ENCODE measurements around the gene PCDHA6. TPM values are rescaled to one million over a fixed set of nuclear protein-coding genes. Genes with fewer than 3 reads are reported as not detected.
A peak's percentile ranks its signal among the peaks of the same experiment; 100 is the strongest.

Gene PCDHA6
- total RNA-seq, 2 donors from 2014 or later, result 6.2 to 6.5 TPM

DNA sequence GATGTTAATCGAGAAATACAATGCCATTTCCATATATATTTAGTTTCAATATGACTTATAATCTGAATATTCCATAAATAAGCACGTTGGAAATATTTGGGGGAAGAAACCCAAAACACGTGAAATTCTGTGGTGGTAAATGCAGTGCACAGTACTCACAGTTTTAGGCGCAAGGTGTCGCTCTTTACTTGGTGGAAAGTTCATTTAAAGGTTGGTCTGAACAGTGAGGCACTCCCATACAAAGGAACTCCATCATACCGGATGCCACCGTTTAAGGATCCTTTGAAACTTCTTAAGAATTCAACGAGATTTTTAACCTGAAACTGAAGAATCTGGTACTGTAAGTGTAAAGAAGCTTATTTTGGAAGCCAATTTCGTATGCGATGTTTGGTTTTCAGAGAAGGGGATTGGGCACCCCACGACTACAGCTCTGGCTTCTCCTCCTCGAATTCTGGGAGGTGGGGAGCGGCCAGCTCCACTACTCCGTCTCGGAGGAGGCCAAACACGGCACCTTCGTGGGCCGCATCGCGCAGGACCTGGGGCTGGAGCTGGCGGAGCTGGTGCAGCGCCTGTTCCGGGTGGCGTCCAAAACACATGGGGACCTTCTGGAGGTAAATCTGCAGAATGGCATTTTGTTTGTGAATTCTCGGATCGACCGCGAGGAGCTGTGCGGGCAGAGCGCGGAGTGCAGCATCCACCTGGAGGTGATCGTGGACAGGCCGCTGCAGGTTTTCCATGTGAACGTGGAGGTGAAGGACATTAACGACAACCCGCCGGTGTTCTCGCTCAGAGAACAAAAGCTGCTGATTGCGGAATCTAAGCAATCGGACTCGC lies 41.2 kb downstream of the PCDHA6 start, which contains the start of gene PCDHA11:
PCDHA11 (plus strand) TSS at position 237 of the 834 bp plus-strand sequence; CDS start at position 384, 147 bp downstream.
- DNase-seq, result peak; percentile 79

DNA sequence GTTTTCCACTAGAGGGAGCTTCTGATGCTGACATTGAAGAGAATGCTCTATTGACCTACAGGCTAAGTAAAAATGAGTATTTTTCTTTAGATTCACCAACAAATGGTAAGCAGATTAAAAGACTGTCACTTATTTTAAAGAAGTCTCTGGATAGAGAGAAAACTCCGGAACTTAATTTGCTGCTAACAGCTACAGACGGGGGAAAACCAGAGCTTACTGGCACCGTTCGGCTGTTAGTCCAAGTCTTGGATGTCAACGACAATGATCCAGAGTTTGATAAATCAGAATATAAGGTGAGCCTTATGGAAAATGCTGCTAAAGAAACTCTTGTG lies 41.8 kb downstream of the PCDHA6 start:
- DNase-seq, result no peak
- Mint-ChIP-seq H3K36me3 (ENCODE audit: low read depth) (peaks cover 28% of the 10 kb centered on the region), H3K4me3 (peak overlapping the region; percentile 88), H3K27ac (no peak overlapping the region), H3K27me3 (ENCODE audit: insufficient read depth) (no peaks in the 10 kb centered on the region), H3K4me1 (peaks cover 4% of the 10 kb centered on the region), H3K9me3 (peaks cover 17% of the 10 kb centered on the region)
- H3K9ac ChIP-seq (ENCODE audit: extremely low read depth, low read length, poor library complexity, severe bottlenecking), result peak overlapping the region; percentile 81
- H3K27ac ChIP-seq (ENCODE audit: low read depth, low read length), result no peak overlapping the region
- 81 to 96% methylated on average over 4 to 5 of the region's 5 CpGs for WGBS, 2 experiments (ENCODE audit: insufficient coverage in 1 of 2, insufficient read length in 1 of 2)
- peaks cover 5% of the 10 kb centered on the region for H3K9me3 ChIP-seq (ENCODE audit: control insufficient read depth, low read length)
- H3K36me3 ChIP-seq (ENCODE audit: control insufficient read depth, insufficient read depth, low read length), result peaks cover 6% of the 10 kb centered on the region
- H3K4me1 ChIP-seq (ENCODE audit: control insufficient read depth, insufficient read depth, low read length), result no peaks in the 10 kb centered on the region
- no peaks in the 10 kb centered on the region for H3K27me3 ChIP-seq (ENCODE audit: control insufficient read depth, insufficient read depth, low read length, poor library complexity, severe bottlenecking)
- peak overlapping the region; percentile 98 for H3K4me3 ChIP-seq (ENCODE audit: low read length)
- TF ChIP-seq, protein P1, sequence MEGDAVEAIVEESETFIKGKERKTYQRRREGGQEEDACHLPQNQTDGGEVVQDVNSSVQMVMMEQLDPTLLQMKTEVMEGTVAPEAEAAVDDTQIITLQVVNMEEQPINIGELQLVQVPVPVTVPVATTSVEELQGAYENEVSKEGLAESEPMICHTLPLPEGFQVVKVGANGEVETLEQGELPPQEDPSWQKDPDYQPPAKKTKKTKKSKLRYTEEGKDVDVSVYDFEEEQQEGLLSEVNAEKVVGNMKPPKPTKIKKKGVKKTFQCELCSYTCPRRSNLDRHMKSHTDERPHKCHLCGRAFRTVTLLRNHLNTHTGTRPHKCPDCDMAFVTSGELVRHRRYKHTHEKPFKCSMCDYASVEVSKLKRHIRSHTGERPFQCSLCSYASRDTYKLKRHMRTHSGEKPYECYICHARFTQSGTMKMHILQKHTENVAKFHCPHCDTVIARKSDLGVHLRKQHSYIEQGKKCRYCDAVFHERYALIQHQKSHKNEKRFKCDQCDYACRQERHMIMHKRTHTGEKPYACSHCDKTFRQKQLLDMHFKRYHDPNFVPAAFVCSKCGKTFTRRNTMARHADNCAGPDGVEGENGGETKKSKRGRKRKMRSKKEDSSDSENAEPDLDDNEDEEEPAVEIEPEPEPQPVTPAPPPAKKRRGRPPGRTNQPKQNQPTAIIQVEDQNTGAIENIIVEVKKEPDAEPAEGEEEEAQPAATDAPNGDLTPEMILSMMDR (conservative IDR thresholded peaks at IDR 0.05), result peak; percentile 81

More for the DNA sequence above, 41.2 kb downstream of the PCDHA6 start, which contains the start of gene PCDHA11:
- Histone ChIP-seq H3K9ac (ENCODE audit: extremely low read depth, low read length, poor library complexity, severe bottlenecking) (peak within 1 kb of the TSS; percentile 81), H3K4me1 (ENCODE audit: control insufficient read depth, insufficient read depth, low read length) (no peaks in the 10 kb centered on the region), H3K27me3 (ENCODE audit: control insufficient read depth, insufficient read depth, low read length, poor library complexity, severe bottlenecking) (no peaks in the 10 kb centered on the region), H3K36me3 (ENCODE audit: control insufficient read depth, insufficient read depth, low read length) (peaks cover 6% of the 10 kb centered on the region), H3K9me3 (ENCODE audit: control insufficient read depth, low read length) (peaks cover 5% of the 10 kb centered on the region), H3K27ac (ENCODE audit: low read depth, low read length) (peak within 1 kb of the TSS; percentile 60), H3K4me3 (ENCODE audit: low read length) (peak within 1 kb of the TSS; percentile 98)
- WGBS, 2 experiments (ENCODE audit: insufficient coverage in 1 of 2, insufficient read length in 1 of 2), result 18 to 36% methylated on average over 13 to 40 of the region's 41 CpGs
- H3K27ac Mint-ChIP-seq, result peak within 1 kb of the TSS; percentile 95
- no peaks in the 10 kb centered on the region for H3K4me1 Mint-ChIP-seq
- H3K4me3 Mint-ChIP-seq, result peak within 1 kb of the TSS; percentile 88
- H3K27me3 Mint-ChIP-seq (ENCODE audit: insufficient read depth), result no peaks in the 10 kb centered on the region
- TF ChIP-seq, protein P1 (conservative IDR thresholded peaks at IDR 0.05), result peak; percentile 80
- peaks cover 17% of the 10 kb centered on the region for H3K9me3 Mint-ChIP-seq
- peaks cover 30% of the 10 kb centered on the region for H3K36me3 Mint-ChIP-seq (ENCODE audit: low read depth)

- Histone ChIP-seq H3K4me1 (ENCODE audit: control insufficient read depth, insufficient read depth, low read length) (no peaks in the 10 kb centered on the region), H3K27me3 (ENCODE audit: control insufficient read depth, insufficient read depth, low read length, poor library complexity, severe bottlenecking) (no peaks in the 10 kb centered on the region), H3K9me3 (ENCODE audit: control insufficient read depth, low read length) (peaks cover 5% of the 10 kb centered on the region), H3K36me3 (ENCODE audit: control insufficient read depth, insufficient read depth, low read length) (peaks cover 6% of the 10 kb centered on the region), H3K4me3 (ENCODE audit: low read length) (peak overlapping the region; percentile 98), H3K9ac (ENCODE audit: extremely low read depth, low read length, poor library complexity, severe bottlenecking) (no peak overlapping the region), H3K27ac (ENCODE audit: low read depth, low read length) (no peak overlapping the region)
- H3K36me3 Mint-ChIP-seq (ENCODE audit: low read depth), result peaks cover 25% of the 10 kb centered on the region
- peaks cover 17% of the 10 kb centered on the region for H3K9me3 Mint-ChIP-seq
- WGBS, 2 experiments (ENCODE audit: insufficient coverage in 1 of 2, insufficient read length in 1 of 2), result 96 to 97% methylated on average over 103 to 114 of the region's 114 CpGs
- no peak overlapping the region for H3K27ac Mint-ChIP-seq
- peak; percentile 43 for DNase-seq
- no peak overlapping the region for H3K4me3 Mint-ChIP-seq
- H3K27me3 Mint-ChIP-seq (ENCODE audit: insufficient read depth), result no peaks in the 10 kb centered on the region
- H3K4me1 Mint-ChIP-seq, result peaks cover 8% of the 10 kb centered on the region
- TF ChIP-seq, protein P1 (conservative IDR thresholded peaks at IDR 0.05), result no peak
These were observed 42.8 kb downstream of the PCDHA6 start for GRCh38 chr5:140870221-140871201.
